RWPE1 (cell line): ENCODE measurements around the gene RYR3.
A peak's percentile ranks its signal among the peaks of the same experiment; 100 is the strongest.
"Not testable (repeated sequence)": the region's sequence is repeated elsewhere in the genome, so short reads cannot be mapped to it uniquely, and the experiment has no call there.

ENCODE experiments used
- CTCF ChIA-PET: fragments of 350-600 bp; sonication (Branson Sonifier 250); formaldehyde crosslinking; extraction: SDS; loops from one replicate; lab custom pipeline; 2021; lab: Yijun Ruan, JAX
- POLR2A ChIA-PET: fragments of 400-600 bp; formaldehyde crosslinking; extraction: SDS; loops from one replicate; lab custom pipeline; 2020; ENCODE audit warnings: antibody characterized with exemption; ENCODE audit not compliant: low non-redundant PET; lab: Yijun Ruan, JAX
- DNase-seq: peaks from one replicate; pipeline ENCODE4 v3.0.0; 2012; ENCODE audit warnings: low spot score
- H3K27ac ChIP-seq: fragments of 450-650 bp; 2 replicates; pipeline ENCODE4 v1.5.1; 2017
- CTCF ChIP-seq: fragments of 450-650 bp; conservative IDR thresholded peaks from 2 replicates; pipeline ENCODE4 v1.5.1; 2017; ENCODE audit warnings: low read depth, mild to moderate bottlenecking

Gene RYR3

GRCh38 chr15:33565094-33565493 is 254.3 kb downstream of the RYR3 start:
- H3K27ac ChIP-seq = no peak overlapping the region
- TF ChIP-seq CTCF = no peak
- peak; percentile 4 for DNase-seq
- CTCF ChIA-PET = no interaction called here
- POLR2A ChIA-PET = no interaction called here

- no peak for TF ChIP-seq CTCF
- DNase-seq = no peak
- ChIA-PET CTCF (interaction anchor here (0.7 kb wide), 1 partner anchor 246 kb away, joined by 3 read pairs; no protein-coding TSS in a partner anchor), POLR2A (no interaction called here)
- no peak overlapping the region for H3K27ac ChIP-seq
These were observed 256.9 kb downstream of the RYR3 start for GRCh38 chr15:33567652-33568051.

- no peak for DNase-seq
These were observed 258.3 kb downstream of the RYR3 start for GRCh38 chr15:33569036-33569435.

GRCh38 chr15:33577911-33578310 is 267.1 kb downstream of the RYR3 start:
- POLR2A ChIA-PET, DNase-seq, H3K27ac ChIP-seq, CTCF ChIA-PET: not testable (repeated sequence)

More at GRCh38 chr15:33569036-33569435, 258.3 kb downstream of the RYR3 start:
- no peak overlapping the region for H3K27ac ChIP-seq
- ChIA-PET POLR2A (no interaction called here), CTCF (no interaction called here)
- TF ChIP-seq CTCF = no peak

- POLR2A ChIA-PET = no interaction called here
- CTCF ChIA-PET = no interaction called here
- TF ChIP-seq CTCF = no peak
- no peak for DNase-seq
- no peak overlapping the region for H3K27ac ChIP-seq
These were observed 269.8 kb downstream of the RYR3 start for GRCh38 chr15:33580526-33580925.

GRCh38 chr15:33581032-33581431 is 270.3 kb downstream of the RYR3 start:
- CTCF ChIA-PET = no interaction called here
- no peak for TF ChIP-seq CTCF
- POLR2A ChIA-PET = no interaction called here
- peak; percentile 64 for DNase-seq
- H3K27ac ChIP-seq = no peak overlapping the region

- CTCF ChIA-PET = interaction anchor here (0.7 kb wide), 1 partner anchor 345 kb away, joined by 4 read pairs; no protein-coding TSS in a partner anchor
- no peak overlapping the region for H3K27ac ChIP-seq
- DNase-seq = peak; percentile 71
- POLR2A ChIA-PET = no interaction called here
- no peak for TF ChIP-seq CTCF
These were observed 274.0 kb downstream of the RYR3 start for GRCh38 chr15:33584797-33585196.
